ENCODE results near the gene NCOA7. TPM values are rescaled to one million over a fixed set of nuclear protein-coding genes. Genes with fewer than 3 reads are reported as not detected.

The NCOA7 gene
- total and polyA plus RNA-seq, 2 of the 8 experiments (the other 6 are each of a cell fraction or from before 2014, with no cell fraction given), result 2.6 to 10.7 TPM

DNA sequence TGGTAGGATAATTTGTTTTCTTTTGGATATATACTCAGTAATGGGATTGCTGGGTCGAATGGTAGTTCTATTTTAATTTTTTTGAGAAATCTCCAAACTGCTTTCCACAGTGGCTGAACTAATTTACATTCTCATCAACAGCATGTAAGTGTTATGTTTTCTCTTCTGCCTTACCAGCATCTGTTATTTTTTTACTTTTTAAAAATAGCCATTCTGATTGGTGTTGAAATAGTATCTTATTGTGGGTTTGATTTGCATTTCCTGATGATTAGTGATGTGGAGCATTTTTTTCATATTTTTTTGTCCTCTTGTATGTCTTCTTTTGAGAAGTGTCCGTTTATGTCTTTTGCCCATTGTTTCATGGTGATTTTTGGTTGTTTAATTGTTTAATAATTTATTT is 177.7 kb downstream of the NCOA7 start (continued):
- TF ChIP-seq HDAC6 (IDR thresholded peaks at IDR 0.05; ENCODE audit: low read depth, low read length), result no peak
